ENCODE data around the gene SPINK14. TPM values are rescaled to one million over a fixed set of nuclear protein-coding genes. Genes with fewer than 3 reads are reported as not detected.

SPINK14 gene
- total RNA-seq, 3 donors from 2014 or later: not detected

- Histone ChIP-seq H3K4me1 (no peaks in the 10 kb centered on the region), H3K9me3 (no peaks in the 10 kb centered on the region), H3K36me3 (no peaks in the 10 kb centered on the region), H3K27ac (no peak overlapping the region), H3K4me3 (no peak overlapping the region), H3K27me3 (no peaks in the 10 kb centered on the region)
- TF ChIP-seq POLR2A (IDR thresholded peaks at IDR 0.05) (no peak), CTCF (IDR thresholded peaks at IDR 0.05) (no peak), POLR2AphosphoS5 (IDR thresholded peaks at IDR 0.05) (no peak)
- intact Hi-C loops (cut with DNase I; ENCODE audit: low total_unique reads): no loop called here
- no peak for DNase-seq (ENCODE audit: low spot score in 2 of 2)
Measured at GRCh38 chr5:148214665-148215185, 46.4 kb downstream of the SPINK14 start.

- no peaks in the 10 kb centered on the region for H3K36me3 ChIP-seq
- H3K4me1 ChIP-seq: no peaks in the 10 kb centered on the region
- H3K27me3 ChIP-seq: no peaks in the 10 kb centered on the region
- no peak for TF ChIP-seq POLR2AphosphoS5 (IDR thresholded peaks at IDR 0.05)
- no peak for TF ChIP-seq CTCF (IDR thresholded peaks at IDR 0.05)
- no peak for TF ChIP-seq POLR2A (IDR thresholded peaks at IDR 0.05)
- no peak overlapping the region for H3K27ac ChIP-seq
- intact Hi-C loops (cut with DNase I; ENCODE audit: low total_unique reads): no loop called here
- DNase-seq (ENCODE audit: low spot score in 2 of 2): no peak
- H3K9me3 ChIP-seq: no peaks in the 10 kb centered on the region
- H3K4me3 ChIP-seq: no peak overlapping the region
Measured at GRCh38 chr5:148221508-148221907, 53.2 kb downstream of the SPINK14 start.

GRCh38 chr5:148224117-148224742 is 55.9 kb downstream of the SPINK14 start:
- intact Hi-C loops (cut with DNase I; ENCODE audit: low total_unique reads): no loop called here
- Histone ChIP-seq H3K36me3 (no peaks in the 10 kb centered on the region), H3K27me3 (no peaks in the 10 kb centered on the region)

More at GRCh38 chr5:148224117-148224742, 55.9 kb downstream of the SPINK14 start:
- H3K27ac ChIP-seq: no peak overlapping the region
- H3K4me1 ChIP-seq: no peaks in the 10 kb centered on the region
- no peak for TF ChIP-seq POLR2AphosphoS5 (IDR thresholded peaks at IDR 0.05)
- no peak for TF ChIP-seq POLR2A (IDR thresholded peaks at IDR 0.05)
- no peak for TF ChIP-seq CTCF (IDR thresholded peaks at IDR 0.05)
- DNase-seq (ENCODE audit: low spot score in 2 of 2): no peak
- no peaks in the 10 kb centered on the region for H3K9me3 ChIP-seq
- H3K4me3 ChIP-seq: no peak overlapping the region

Other genes with a start within 250 kb of the SPINK14 start
- gene SPINK5, start 104.6 kb upstream of the SPINK14 start, total RNA-seq: under 1 TPM in 2 of 3 donors, not detected in 1; under 0.01 to 0.16 TPM
- gene SPINK6, start 34.5 kb downstream of the SPINK14 start, total RNA-seq: not detected
- not detected for gene MARCOL, start 70.0 kb downstream of the SPINK14 start, total RNA-seq
- under 1 TPM in 1 of 3 donors, not detected in 2; 0.48 TPM for gene SPINK13, start 100.2 kb downstream of the SPINK14 start, total RNA-seq
- gene SPINK7, start 143.9 kb downstream of the SPINK14 start, total RNA-seq: not detected
- not detected for gene SPINK9, start 167.0 kb downstream of the SPINK14 start, total RNA-seq
- 10 to 100 TPM; 50.6 to 80.9 (median 67.5) TPM for gene FBXO38, start 215.4 kb downstream of the SPINK14 start, total RNA-seq